A549 treated with Hydrocortisone at 1 μM for 4 hours (cell line): Measurements from ENCODE around the gene MSLN. TPM values are rescaled to one million over a fixed set of nuclear protein-coding genes. Genes with fewer than 3 reads are reported as not detected.

Experiments
- total RNA-seq: library from RNA; stranded (reverse); fragments of 200-300 nt; extraction: Qiagen RNA extraction; gene quantifications from 5 replicates; pipeline ENCODE4 v1.2.3, GENCODE V29; 2022

The MSLN gene
- 2.5 to 4.0 TPM (median 3.1 TPM) in 5 replicates for total RNA-seq

DNA sequence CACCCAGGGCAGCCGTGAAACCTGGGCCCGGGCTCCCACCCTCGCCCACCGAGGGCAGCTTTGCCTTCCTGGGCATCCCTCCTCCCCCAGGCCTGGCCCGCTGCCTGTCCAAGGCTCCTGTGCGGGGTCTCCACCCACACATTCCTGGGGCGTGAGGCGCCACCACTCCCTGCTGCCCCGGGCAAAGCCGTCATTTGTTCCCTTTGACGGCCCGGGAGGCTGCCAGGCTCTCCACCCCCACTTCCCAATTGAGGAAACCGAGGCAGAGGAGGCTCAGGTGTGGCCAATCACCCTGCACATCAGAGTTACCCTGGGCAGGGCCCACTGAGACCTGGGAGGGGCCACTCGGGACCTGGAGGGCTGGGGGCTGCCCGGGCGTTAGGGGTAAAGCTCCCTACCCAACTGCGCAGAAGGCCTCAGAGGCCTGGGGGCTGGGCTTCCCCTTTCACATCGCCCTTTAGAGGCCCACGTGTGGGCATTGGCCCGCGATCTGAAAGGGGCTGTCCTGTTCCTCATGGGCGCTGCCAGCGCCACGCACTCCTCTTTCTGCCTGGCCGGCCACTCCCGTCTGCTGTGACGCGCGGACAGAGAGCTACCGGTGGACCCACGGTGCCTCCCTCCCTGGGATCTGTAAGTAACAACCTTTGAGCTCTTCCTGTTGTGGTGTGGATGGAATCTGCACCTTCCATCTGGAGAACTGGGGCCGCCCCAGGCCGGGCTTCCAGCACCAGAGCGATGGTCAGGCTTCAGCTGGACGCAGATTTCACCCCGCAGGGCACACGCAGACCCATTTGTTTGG lies at the start of gene MSLN:
Gene MSLN (plus strand): TSS at position 190 of the 799 bp plus-strand sequence. CDS start 1,947 bp downstream, outside the sequence.

DNA sequence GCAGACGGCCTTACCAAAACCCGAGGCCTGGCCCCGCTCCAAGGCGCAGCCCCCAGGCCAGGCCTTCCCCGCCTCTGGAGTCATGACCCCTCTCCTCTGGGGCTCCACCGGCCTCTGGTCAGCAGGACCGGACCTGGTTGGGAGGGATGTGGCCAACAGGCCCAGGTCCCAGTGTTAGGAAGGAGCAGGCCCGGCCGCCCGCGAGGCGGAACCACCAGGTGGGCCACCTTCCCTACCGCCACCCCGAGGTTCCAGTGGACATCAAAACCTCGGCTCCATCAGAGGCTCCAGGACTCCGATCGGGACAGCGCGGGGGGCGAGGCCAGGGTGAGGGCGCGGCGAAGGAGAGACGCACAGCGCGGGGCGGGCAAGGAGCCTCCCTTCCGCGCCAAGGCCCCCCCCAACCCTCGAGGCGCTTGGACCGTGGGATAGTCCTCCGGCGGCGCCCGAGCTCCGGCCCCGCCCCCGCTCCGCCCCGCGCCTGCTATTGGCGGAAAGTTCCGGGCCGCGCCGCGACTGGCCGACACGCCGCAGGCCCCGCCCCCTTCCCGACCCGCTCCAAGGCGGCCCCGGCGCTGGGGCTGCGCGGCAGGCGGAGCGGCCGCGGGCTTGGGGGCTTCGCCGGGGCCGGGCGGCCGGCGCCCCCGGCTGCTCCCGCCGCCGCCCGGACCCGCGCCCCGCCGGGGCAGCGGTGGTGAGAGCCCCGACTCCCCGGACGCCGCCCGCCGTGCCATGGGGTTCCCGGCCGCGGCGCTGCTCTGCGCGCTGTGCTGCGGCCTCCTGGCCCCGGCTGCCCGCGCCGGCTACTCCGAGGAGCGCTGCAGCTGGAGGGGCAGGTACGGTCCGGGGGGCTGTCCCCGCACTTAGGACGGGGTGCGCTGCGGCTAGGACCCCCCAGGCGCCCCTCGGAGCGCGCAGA lies 45.7 kb upstream of the MSLN start, which contains the start of gene METRN:
Gene METRN (plus strand): TSS at position 561 of the 919 bp plus-strand sequence. CDS start 172 bp downstream, at position 733.

DNA sequence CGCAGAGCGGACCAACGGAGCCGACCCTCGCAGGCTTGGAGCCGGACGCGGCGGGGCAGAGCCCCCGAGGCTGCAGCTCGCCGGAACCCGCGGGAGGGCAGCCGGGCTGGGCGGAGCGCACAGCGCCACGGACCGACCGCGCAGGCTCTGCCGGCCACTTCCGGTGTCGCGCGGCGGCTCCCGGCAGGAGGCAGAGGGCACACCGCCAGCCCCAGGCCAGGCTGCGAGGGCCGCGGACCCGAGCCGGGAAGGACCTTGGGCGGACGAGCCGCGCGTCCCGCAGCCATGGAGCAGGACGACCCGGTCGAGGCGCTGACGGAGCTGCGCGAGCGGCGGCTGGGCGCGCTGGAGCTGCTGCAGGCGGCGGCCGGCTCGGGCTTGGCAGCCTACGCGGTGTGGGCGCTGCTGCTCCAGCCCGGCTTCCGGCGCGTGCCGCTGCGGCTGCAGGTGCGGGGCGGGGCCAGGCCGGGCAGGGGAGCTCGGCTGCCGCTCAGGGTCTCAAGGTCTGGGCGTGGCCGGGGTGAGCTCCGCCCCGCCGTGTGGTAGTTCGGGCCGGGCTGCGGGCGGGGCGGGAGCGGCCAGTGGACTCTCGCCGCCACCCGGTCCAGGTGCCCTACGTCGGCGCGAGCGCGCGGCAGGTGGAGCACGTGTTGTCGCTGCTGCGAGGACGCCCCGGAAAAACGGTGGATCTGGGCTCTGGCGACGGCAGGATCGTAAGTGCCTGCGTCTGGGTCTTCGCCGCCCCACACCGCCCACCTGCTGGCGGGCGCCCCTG lies 39.4 kb upstream of the MSLN start, which contains the start of gene ANTKMT:
Gene ANTKMT (plus strand): TSS at position 157 of the 775 bp plus-strand sequence. CDS start 129 bp downstream, at position 286.

DNA sequence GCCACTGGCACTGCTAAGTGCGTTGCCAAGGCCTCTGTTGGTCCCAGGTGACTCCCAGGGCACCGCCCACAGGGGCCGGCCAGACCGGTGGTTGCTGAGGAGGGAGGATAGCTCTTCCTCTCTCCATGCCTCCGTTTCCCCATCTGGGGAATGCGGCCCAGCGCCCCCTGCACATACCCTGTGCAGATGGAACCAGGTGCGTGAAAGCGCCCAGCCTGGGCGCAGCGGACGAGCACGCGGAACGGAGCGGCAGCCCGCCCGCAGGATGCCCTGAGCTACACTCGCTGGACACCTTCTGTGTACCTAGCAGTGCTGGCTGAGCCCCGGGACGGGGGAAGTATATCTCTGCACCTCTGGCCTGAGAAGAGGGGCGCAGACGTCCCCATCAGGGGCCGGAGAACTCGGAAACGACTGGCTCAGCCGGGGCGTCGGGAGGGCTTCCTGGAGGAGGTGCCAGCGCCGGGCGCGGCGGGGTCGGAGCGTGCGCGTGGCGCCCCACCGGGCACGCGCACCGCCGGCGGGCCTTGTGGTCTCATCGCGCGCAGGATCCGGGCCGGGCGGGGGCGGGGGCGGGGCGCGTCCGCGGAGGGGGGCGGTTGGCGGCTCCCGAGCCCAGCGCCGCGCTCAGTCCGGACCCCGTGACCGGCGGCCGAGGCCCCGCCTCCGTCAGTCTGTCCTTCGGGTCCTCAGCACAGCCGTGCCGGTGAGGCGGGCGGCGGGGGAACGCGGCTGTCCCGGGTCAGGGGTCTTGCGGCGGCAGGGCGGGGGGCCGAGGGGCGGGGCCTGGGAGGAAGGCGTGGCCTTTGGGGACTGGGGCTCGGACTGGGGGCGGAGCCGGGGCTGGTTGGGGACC lies 33.9 kb upstream of the MSLN start, which contains the start of the genes CCDC78 and HAGHL:
Gene CCDC78 (minus strand): TSS at position 6 of the 853 bp plus-strand sequence. CDS start 76 bp downstream, outside the sequence.
Gene HAGHL (plus strand): TSS at position 669 of the 853 bp plus-strand sequence. CDS start 404 bp downstream, outside the sequence.

DNA sequence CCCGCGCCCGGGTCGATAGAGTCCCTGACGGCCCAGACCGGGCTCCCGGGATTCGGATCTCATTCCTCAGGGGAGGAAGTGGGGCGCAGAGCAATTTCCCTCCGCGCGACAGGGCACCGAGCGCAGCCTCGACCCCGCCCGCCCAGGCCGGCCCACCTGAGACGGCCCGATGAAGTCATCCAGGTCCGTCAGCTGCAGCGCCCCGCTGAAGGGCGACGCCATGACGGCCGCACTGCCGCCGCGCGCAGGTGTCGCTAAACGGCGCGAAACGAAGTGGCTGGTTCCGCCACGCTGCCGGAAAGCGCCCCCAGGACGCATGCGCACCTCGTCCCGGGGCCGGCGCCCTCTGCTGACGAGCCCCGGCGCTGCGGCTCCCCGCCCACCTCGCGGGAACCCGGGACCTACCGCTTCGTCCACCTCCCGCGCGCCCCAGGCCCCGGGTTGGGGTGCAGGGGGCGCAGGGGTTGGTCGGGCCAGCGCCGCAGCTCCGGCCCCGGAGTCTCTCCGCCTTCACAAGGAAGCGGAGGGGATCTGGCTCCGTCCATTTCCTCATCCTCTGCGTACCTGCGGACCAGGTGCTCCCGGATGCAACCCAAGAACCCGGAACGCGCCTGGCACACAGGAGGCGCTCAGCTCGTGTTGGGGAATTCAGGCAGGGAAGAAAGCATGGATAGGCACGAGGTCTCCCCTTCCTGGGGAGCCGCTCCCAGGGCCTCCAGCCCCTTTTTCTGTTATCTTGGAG lies 19.6 kb upstream of the MSLN start, which contains the start of gene CIAO3:
Gene CIAO3 (minus strand): TSS at position 234 of the 742 bp plus-strand sequence. CDS start 12 bp downstream, at position 222.

DNA sequence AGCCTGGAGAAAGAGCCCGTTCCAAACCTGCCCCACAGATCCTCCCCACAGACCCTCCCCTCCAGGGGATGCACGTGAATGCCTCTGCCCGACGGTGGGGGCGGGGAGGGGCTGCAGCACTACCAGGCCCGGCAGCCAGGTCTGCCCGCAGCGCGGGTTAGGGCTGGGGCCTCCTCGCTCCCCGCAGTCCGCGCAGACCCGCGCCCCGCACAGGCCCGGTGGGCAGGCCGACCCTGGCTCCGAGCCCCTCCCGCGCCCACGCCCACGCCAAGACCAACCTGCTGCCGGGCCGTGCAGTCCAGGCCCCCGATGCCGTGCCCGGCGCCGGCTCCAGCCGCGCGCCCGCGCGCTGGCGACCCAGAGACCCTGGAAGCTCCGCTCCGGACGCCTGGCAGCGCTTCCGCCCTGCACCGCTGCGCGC lies 27.5 kb downstream of the MSLN start, which contains the start of gene RPUSD1:
Gene RPUSD1 (minus strand): TSS at position 404 of the 421 bp plus-strand sequence. CDS start 644 bp downstream, outside the sequence.

DNA sequence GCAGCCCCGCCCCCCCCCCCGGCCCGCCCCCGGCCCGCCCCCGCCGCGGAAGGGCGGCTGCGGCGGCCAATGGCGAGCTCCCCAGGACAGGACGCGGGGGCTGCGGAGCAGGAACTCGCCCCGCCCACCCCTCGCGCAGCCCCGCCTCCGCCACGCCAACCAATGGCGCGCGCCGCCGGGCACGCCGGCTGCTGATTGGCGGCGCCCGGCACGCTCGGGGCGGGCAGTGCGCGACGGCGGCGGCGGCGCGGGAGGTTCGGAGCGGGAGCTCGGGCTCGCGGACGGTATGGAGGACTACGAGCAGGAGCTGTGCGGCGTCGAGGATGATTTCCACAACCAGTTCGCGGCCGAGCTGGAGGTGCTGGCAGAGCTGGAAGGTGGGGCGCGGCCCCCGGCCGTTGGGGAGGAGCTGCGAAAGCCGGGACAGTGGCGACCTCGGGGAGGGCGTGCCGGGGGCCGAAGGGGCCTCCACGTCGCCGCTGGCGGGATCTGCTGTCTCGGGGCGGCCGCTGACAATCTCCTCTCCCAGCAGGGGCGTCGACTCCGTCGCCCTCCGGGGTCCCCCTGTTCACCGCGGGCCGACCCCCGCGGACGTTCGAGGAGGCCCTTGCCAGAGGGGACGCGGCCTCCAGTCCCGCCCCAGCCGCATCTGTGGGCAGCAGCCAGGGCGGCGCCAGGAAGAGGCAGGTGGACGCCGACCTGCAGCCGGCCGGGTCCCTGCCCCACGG lies 28.0 kb downstream of the MSLN start, which contains the start of gene CHTF18:
Gene CHTF18 (plus strand): TSS at position 222 of the 728 bp plus-strand sequence. CDS start 65 bp downstream, at position 287.

DNA sequence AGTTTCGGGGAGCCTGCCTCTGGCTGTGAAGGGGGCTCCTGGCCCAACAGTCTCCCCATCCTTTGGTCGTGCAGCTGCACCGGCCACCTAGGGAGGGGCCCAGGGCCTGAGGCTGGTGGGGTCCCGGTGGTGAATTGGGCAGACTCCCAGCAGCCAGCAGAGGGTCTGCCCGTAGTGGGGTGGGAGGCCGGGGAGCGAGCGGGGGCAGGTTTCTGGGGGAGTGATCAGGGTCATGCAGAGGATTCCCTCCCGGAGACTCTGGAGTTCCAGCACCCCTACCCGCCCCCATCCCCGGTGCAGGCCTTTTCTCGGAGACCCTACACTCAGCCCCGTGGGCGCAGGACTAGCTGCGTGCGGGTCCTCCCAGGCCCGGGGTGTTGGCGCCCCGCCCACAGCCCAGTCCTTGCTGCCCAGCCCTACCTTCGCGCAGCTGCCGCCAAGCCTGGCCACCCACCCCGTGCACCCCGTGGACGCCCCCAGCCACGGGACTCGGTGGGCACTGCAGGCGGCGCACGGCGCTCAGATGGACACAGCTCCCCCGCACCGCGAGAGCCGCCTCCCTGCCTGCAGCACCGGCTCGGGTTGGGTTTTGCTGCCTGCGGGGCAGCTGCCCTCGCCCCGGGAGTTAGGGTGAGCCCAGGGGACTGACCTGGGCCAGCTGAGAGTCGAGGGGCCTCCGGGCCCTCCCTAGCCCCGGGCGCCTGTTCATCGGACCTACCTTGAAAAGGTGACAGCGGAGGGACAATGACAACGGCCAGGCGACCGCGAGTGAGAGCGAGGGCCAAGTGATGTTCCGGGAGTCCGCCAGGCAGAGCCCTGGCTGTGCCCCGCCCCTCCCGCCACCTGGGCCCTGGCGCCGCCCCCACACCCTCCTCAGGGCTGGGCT lies 39.7 kb downstream of the MSLN start, which contains the start of gene GNG13:
Gene GNG13 (minus strand): TSS at position 787 of the 886 bp plus-strand sequence. CDS start 1,657 bp downstream, outside the sequence.

Other genes starting within 250 kb of the MSLN start
- gene CAPN15, start 233.0 kb upstream of the MSLN start, total RNA-seq: 50.9 to 69.7 TPM (median 68.7 TPM) in 5 replicates
- 0.14 to 0.22 TPM (median 0.16 TPM) in 5 replicates for gene PRR35, start 200.3 kb upstream of the MSLN start, total RNA-seq
- 0.17 to 0.32 TPM (median 0.23 TPM) in 5 replicates for gene NHLRC4, start 193.7 kb upstream of the MSLN start, total RNA-seq
- gene PIGQ, start 190.8 kb upstream of the MSLN start, total RNA-seq: 30.4 to 41.6 TPM (median 38.8 TPM) in 5 replicates
- 14.8 to 19.3 TPM (median 17.6 TPM) in 5 replicates for gene RAB40C, start 170.7 kb upstream of the MSLN start, total RNA-seq
- 0.10 to 0.23 TPM (median 0.18 TPM) in 5 replicates for gene WFIKKN1, start 129.7 kb upstream of the MSLN start, total RNA-seq
- 63.7 to 140 TPM (median 135 TPM) in 5 replicates for gene METTL26, start 124.4 kb upstream of the MSLN start, total RNA-seq
- 18.5 to 43.3 TPM (median 40.9 TPM) in 5 replicates for gene MCRIP2, start 118.9 kb upstream of the MSLN start, total RNA-seq
- 18.5 to 27.3 TPM (median 24.3 TPM) in 5 replicates for gene WDR90, start 111.4 kb upstream of the MSLN start, total RNA-seq
- 70.8 to 97.1 TPM (median 87.4 TPM) in 5 replicates for gene RHOT2, start 92.6 kb upstream of the MSLN start, total RNA-seq
- 0.63 to 1.6 TPM (median 1.1 TPM) in 5 replicates for gene RHBDL1, start 85.1 kb upstream of the MSLN start, total RNA-seq
- 79.2 to 127 TPM (median 122 TPM) in 5 replicates for gene STUB1, start 80.3 kb upstream of the MSLN start, total RNA-seq
- gene JMJD8, start 76.4 kb upstream of the MSLN start, total RNA-seq: 73.2 to 80.1 TPM (median 77.6 TPM) in 5 replicates
- gene WDR24, start 70.3 kb upstream of the MSLN start, total RNA-seq: 5.3 to 6.9 TPM (median 6.1 TPM) in 5 replicates
- 11.9 to 16.3 TPM (median 12.7 TPM) in 5 replicates for gene FBXL16, start 54.9 kb upstream of the MSLN start, total RNA-seq
- gene METRN, start 45.6 kb upstream of the MSLN start, total RNA-seq: 58.6 to 221 TPM (median 196 TPM) in 5 replicates
- 23.4 to 64.7 TPM (median 56.5 TPM) in 5 replicates for gene ANTKMT, start 39.6 kb upstream of the MSLN start, total RNA-seq
- 5.0 to 6.3 TPM (median 5.8 TPM) in 5 replicates for gene CCDC78, start 34.3 kb upstream of the MSLN start, total RNA-seq
- 16.0 to 19.2 TPM (median 18.8 TPM) in 5 replicates for gene HAGHL, start 33.6 kb upstream of the MSLN start, total RNA-seq
- 25.8 to 31.1 TPM (median 27.7 TPM) in 5 replicates for gene CIAO3, start 19.7 kb upstream of the MSLN start, total RNA-seq
- 36.3 to 54.3 TPM (median 50.8 TPM) in 5 replicates for gene RPUSD1, start 27.6 kb downstream of the MSLN start, total RNA-seq
- gene CHTF18, start 27.9 kb downstream of the MSLN start, total RNA-seq: 16.6 to 25.7 TPM (median 24.4 TPM) in 5 replicates
- gene GNG13, start 40.0 kb downstream of the MSLN start, total RNA-seq: 0.14 TPM in 1 of 5 replicates, not detected in the others
- gene LMF1, start 210.2 kb downstream of the MSLN start, total RNA-seq: 8.4 to 14.3 TPM (median 9.5 TPM) in 5 replicates
- gene SOX8, start 221.0 kb downstream of the MSLN start, total RNA-seq: 2.1 to 3.0 TPM (median 2.7 TPM) in 5 replicates